Caco-2 (cell line): ENCODE data around the gene KLHDC7B. TPM values are rescaled to one million over a fixed set of nuclear protein-coding genes. Genes with fewer than 3 reads are reported as not detected.
A peak's percentile ranks its signal among the peaks of the same experiment; 100 is the strongest.

ENCODE experiments used
- BruUV-seq: library from RNA; stranded (reverse); fragments of 400-500 nt; replicated peaks from 2 replicates; lab custom pipeline; 2021; lab: Mats Ljungman, UMichigan
- CTCF ChIA-PET: fragments of 300-600 bp; sonication (Branson Sonifier 250); formaldehyde crosslinking; loops from one replicate; lab custom pipeline; 2022; ENCODE audit warnings: antibody characterized with exemption; lab: Charles Lee
- POLR2A ChIA-PET: fragments of 300-600 bp; sonication (Branson Sonifier 250); formaldehyde crosslinking; loops from one replicate; lab custom pipeline; 2022; ENCODE audit warnings: antibody characterized with exemption; lab: Charles Lee
- DNase-seq, 2 experiments: peaks; one replicate each; pipeline versions ENCODE4 v3.0.0 to v3.0.0-alpha.2; 2020 to 2022
- H3K27me3 ChIP-seq: replicated peaks from 2 replicates; pipeline ENCODE4 v1.6.0; 2011; ENCODE audit warnings: low read length; ENCODE audit not compliant: control insufficient read depth, insufficient read depth
- H3K36me3 ChIP-seq: 2 replicates; pipeline ENCODE4 v1.5.1; 2011; ENCODE audit warnings: low read length; ENCODE audit not compliant: control insufficient read depth, insufficient read depth
- H3K4me1 ChIP-seq: fragments of 250-450 bp; sonication (Bioruptor Pico); 2 replicates; pipeline ENCODE4 v1.5.1; 2020; ENCODE audit warnings: mild to moderate bottlenecking
- H3K4me3 ChIP-seq: 2 replicates; pipeline ENCODE4 v1.5.1; 2011; ENCODE audit warnings: low read depth, mild to moderate bottlenecking, control low read depth, low read length
- H3K9me3 ChIP-seq: fragments of 250-450 bp; sonication (Bioruptor Pico); 2 replicates; pipeline ENCODE4 v1.5.1; 2020; ENCODE audit warnings: mild to moderate bottlenecking, moderate library complexity
- H3K27ac Mint-ChIP-seq: one replicate; pipeline ENCODE4 v1.8.0; 2022; ENCODE audit warnings: mixed read lengths; ENCODE audit not compliant: unreplicated experiment
- H3K27me3 Mint-ChIP-seq: one replicate; pipeline ENCODE4 v1.8.0; 2022; ENCODE audit warnings: mixed read lengths; ENCODE audit not compliant: insufficient read depth, unreplicated experiment
- H3K36me3 Mint-ChIP-seq: one replicate; pipeline ENCODE4 v1.8.0; 2022; ENCODE audit warnings: mild to moderate bottlenecking, mixed read lengths; ENCODE audit not compliant: insufficient read depth, unreplicated experiment
- H3K4me1 Mint-ChIP-seq: one replicate; pipeline ENCODE4 v1.8.0; 2022; ENCODE audit warnings: low read depth, mixed read lengths; ENCODE audit not compliant: unreplicated experiment
- H3K4me3 Mint-ChIP-seq: one replicate; pipeline ENCODE4 v1.8.0; 2022; ENCODE audit warnings: mild to moderate bottlenecking, moderate library complexity, mixed read lengths; ENCODE audit not compliant: unreplicated experiment
- H3K9me3 Mint-ChIP-seq: one replicate; pipeline ENCODE4 v1.8.0; 2022; ENCODE audit warnings: mixed read lengths; ENCODE audit not compliant: unreplicated experiment
- CTCF ChIP-seq, 2 experiments: fragments of 200-600 bp in 1 of 2; IDR thresholded peaks; 1 replicate in 1 of 2; 2 replicates in 1 of 2; pipeline versions ENCODE4 v1.5.1 to v1.8.0; 2011 to 2022; ENCODE audit warnings: antibody characterized with exemption in 1 of 2, control low read depth in 1 of 2, inconsistent platforms in 1 of 2, low read depth in 1 of 2, low read length in 1 of 2, mild to moderate bottlenecking in 1 of 2, moderate library complexity in 1 of 2; ENCODE audit not compliant: insufficient read depth in 1 of 2, severe bottlenecking in 1 of 2, unreplicated experiment in 1 of 2
- intact Hi-C: fragments of 100-400 bp; cut with micrococcal nuclease; formaldehyde crosslinking; loops from one replicate; pipeline ENCODE4 v1.10.0; 2022; ENCODE audit not compliant: unreplicated experiment
- total RNA-seq: library from RNA; stranded (reverse); gene quantifications from 2 replicates; pipeline ENCODE4 v1.2.3, GENCODE V29; 2022

KLHDC7B gene
- total RNA-seq, 1 experiment from 2014 or later = 2.0 TPM

- H3K9me3 Mint-ChIP-seq = no peaks in the 10 kb centered on the region
- H3K4me3 Mint-ChIP-seq = no peak overlapping the region
- TSS peak; percentile 29 for BruUV-seq
- no peaks in the 10 kb centered on the region; the same call in 1 of the 2 replicates for H3K36me3 ChIP-seq
- TF ChIP-seq CTCF (IDR thresholded peaks at IDR 0.05; ENCODE audit: insufficient read depth in 1 of 2, low read depth in 1 of 2, low read length in 1 of 2, severe bottlenecking in 1 of 2, unreplicated experiment in 1 of 2) = no peak
- POLR2A ChIA-PET = no interaction called here
- no peaks in the 10 kb centered on the region for H3K9me3 ChIP-seq
- intact Hi-C loops = loop anchor here (10.0 kb wide), 1 partner anchor 108 kb away; no protein-coding TSS in a partner anchor
- no peak overlapping the region for H3K27ac Mint-ChIP-seq
- H3K4me3 ChIP-seq = no peak overlapping the region
- no peaks in the 10 kb centered on the region for H3K27me3 Mint-ChIP-seq
- no peak for DNase-seq
- H3K27me3 ChIP-seq = no peaks in the 10 kb centered on the region
- peaks cover 3% of the 10 kb centered on the region for H3K4me1 Mint-ChIP-seq
- CTCF ChIA-PET = no interaction called here
- peaks cover 2% of the 10 kb centered on the region for H3K36me3 Mint-ChIP-seq
- peaks cover 2% of the 10 kb centered on the region; the same call in 1 of the 2 replicates for H3K4me1 ChIP-seq
Observed at GRCh38 chr22:50502628-50503474, 42.8 kb upstream of the KLHDC7B start.

DNA sequence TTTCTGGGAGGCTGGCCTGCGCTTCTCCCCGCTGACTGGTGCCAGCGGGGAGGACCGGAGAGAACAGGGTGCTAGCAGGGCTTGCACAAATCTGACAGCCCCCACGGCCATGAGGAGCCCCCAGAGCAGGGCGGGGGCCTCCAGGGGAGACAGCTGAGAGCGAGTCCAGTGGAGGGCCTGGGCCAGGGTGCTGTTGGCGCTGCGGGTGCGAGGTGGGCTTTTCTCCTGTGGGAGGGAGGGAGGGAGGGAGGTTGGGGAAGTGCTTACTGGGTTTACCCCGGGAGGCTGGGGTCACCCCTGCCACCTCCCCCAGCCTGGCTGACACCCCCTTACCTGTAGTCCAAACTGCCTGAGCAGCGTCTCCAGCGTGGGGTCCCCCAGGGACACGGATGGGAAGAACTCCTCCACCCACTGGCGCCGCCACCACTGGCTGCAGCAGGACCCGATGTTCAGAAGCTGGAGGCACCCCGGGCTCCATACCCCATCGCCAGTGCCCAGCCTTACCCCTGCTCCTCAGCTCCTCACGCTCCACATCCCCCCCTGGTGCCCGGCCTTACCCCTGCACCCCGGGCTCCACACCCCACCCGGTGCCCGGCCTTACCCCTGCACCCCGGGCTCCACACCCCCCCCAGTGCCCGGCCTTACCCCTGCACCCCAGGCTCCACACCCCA lies 42.1 kb upstream of the KLHDC7B start:
- H3K4me3 Mint-ChIP-seq = no peak overlapping the region
- Histone ChIP-seq H3K4me1 (no peaks in the 10 kb centered on the region), H3K4me3 (no peak overlapping the region), H3K9me3 (no peaks in the 10 kb centered on the region), H3K27me3 (no peaks in the 10 kb centered on the region), H3K36me3 (no peaks in the 10 kb centered on the region; the same call in 1 of the 2 replicates)
- H3K36me3 Mint-ChIP-seq = peaks cover 8% of the 10 kb centered on the region
- no peaks in the 10 kb centered on the region for H3K27me3 Mint-ChIP-seq
- intact Hi-C loops = loop anchor here (10.0 kb wide), 1 partner anchor 109 kb away; no protein-coding TSS in a partner anchor
- H3K27ac Mint-ChIP-seq = no peak overlapping the region
- peak in 1 of 2 experiments; percentile 31 for DNase-seq
- H3K4me1 Mint-ChIP-seq = no peaks in the 10 kb centered on the region
- H3K9me3 Mint-ChIP-seq = no peaks in the 10 kb centered on the region
- no peak for TF ChIP-seq CTCF (IDR thresholded peaks at IDR 0.05; ENCODE audit: insufficient read depth in 1 of 2, low read depth in 1 of 2, low read length in 1 of 2, severe bottlenecking in 1 of 2, unreplicated experiment in 1 of 2)
- ChIA-PET CTCF (no interaction called here), POLR2A (no interaction called here)
- no TSS peak for BruUV-seq
